Adipose tissue (tissue), 3 donors: ENCODE results near the gene HEATR3. TPM values are rescaled to one million over a fixed set of nuclear protein-coding genes. Genes with fewer than 3 reads are reported as not detected.

Experiments
- H3K27ac ChIP-seq: one replicate; pipeline ENCODE4 v1.5.1; 2013; ENCODE audit warnings: low read depth, low read length
- WGBS, 3 donors: extraction: QIAGEN DNeasy Blood & Tissue Kit; methylation state at CpG; one replicate each; pipeline ENCODE4 v1.1.7; 2013; 5-methylcytosine and 5-hydroxymethylcytosine counted together
- polyA plus RNA-seq, 3 donors: library from polyadenylated mRNA; stranded (reverse); fragments of 200-250 nt; gene quantifications; one replicate each; pipeline ENCODE4 v1.2.3, GENCODE V29; 2013
- donor health status: healthy with polysubstance abuse.
- donor health status: Bipolar disorder and iron deficiency.
- donor health status: healthy.

Gene HEATR3
- polyA plus RNA-seq, 3 donors, result 3.8 to 8.0 (median 5.4) TPM

GRCh38 chr16:50139580-50139979 lies 73.8 kb downstream of the HEATR3 start:
- WGBS, 3 donors, result 91 to 100% (median 93%) methylated on average over 1 of the region's 1 CpG
- H3K27ac ChIP-seq, result no peak overlapping the region

- WGBS, 3 donors, result 69 to 76% (median 71%) methylated on average over 2 of the region's 2 CpGs
- no peak overlapping the region for H3K27ac ChIP-seq
These were observed 78.4 kb downstream of the HEATR3 start for GRCh38 chr16:50144211-50144610.

GRCh38 chr16:50146479-50147435 lies 81.0 kb downstream of the HEATR3 start:
- H3K27ac ChIP-seq, result no peak overlapping the region
- 72 to 88% (median 86%) methylated on average over 9 of the region's 9 CpGs for WGBS, 3 donors

GRCh38 chr16:50151322-50151721 lies 85.6 kb downstream of the HEATR3 start:
- WGBS, 3 donors, result 94 to 97% (median 96%) methylated on average over 5 of the region's 5 CpGs
- H3K27ac ChIP-seq, result no peak overlapping the region

- H3K27ac ChIP-seq, result no peak overlapping the region
- WGBS, 3 donors, result 90 to 94% (median 90%) methylated on average over 11 of the region's 11 CpGs
These were observed 86.0 kb downstream of the HEATR3 start for GRCh38 chr16:50151756-50152155.

- 0 to 1% (median 0%) methylated on average over 24 of the region's 24 CpGs for WGBS, 3 donors
- H3K27ac ChIP-seq, result peak overlapping the region; percentile 93
These were observed 86.6 kb downstream of the HEATR3 start for GRCh38 chr16:50152351-50152806.

- 0 to 1% (median 0%) methylated on average over 51 to 106 of the region's 114 CpGs for WGBS, 3 donors
- peak within 1 kb of the TSS; percentile 93 for H3K27ac ChIP-seq
These were observed 87.2 kb downstream of the HEATR3 start, which contains the start of gene TENT4B for GRCh38 chr16:50152807-50153595. TENT4B (plus strand) TSS chr16:50153306; CDS start chr16:50153622, 316 bp downstream.

- H3K27ac ChIP-seq, result no peak overlapping the region
- 1 to 2% (median 1%) methylated on average over 59 to 89 of the region's 89 CpGs for WGBS, 3 donors
These were observed 88.0 kb downstream of the HEATR3 start for GRCh38 chr16:50153596-50154419.

GRCh38 chr16:50154420-50154950 lies 88.7 kb downstream of the HEATR3 start:
- 18 to 38% (median 27%) methylated on average over 7 to 10 of the region's 10 CpGs for WGBS, 3 donors
- H3K27ac ChIP-seq, result no peak overlapping the region

GRCh38 chr16:50155925-50156324 lies 90.2 kb downstream of the HEATR3 start:
- H3K27ac ChIP-seq, result no peak overlapping the region
- WGBS, 3 donors, result 51 to 56% (median 53%) methylated on average over 1 of the region's 1 CpG

Other genes starting within 250 kb of the HEATR3 start
- 10 to 100 TPM in 1 of 3 donors, 1 to 10 TPM in 2; 1.9 to 15.4 (median 8.7) TPM for gene ZNF423, start 209.9 kb upstream of the HEATR3 start, polyA plus RNA-seq
- 10 to 100 TPM in 1 of 3 donors, 1 to 10 TPM in 2; 3.5 to 14.2 (median 7.0) TPM for gene CNEP1R1, start 40.7 kb upstream of the HEATR3 start, polyA plus RNA-seq
- gene TENT4B, start 87.3 kb downstream of the HEATR3 start, polyA plus RNA-seq, result 1 to 10 TPM; 2.5 to 3.4 (median 3.3) TPM
- gene ADCY7, start 200.6 kb downstream of the HEATR3 start, polyA plus RNA-seq, result 10 to 100 TPM in 1 of 3 donors, 1 to 10 TPM in 2; 3.5 to 10.9 (median 5.3) TPM